IMR-90 (cell line): Measurements from ENCODE around the gene OR2T11.

ENCODE experiments used
- BHLHE40 ChIP-seq: fragments of 150-350 bp; IDR thresholded peaks from 2 replicates; pipeline ENCODE4 v1.6.1; 2016; ENCODE audit warnings: mild to moderate bottlenecking, low read depth, low read length
- CEBPB ChIP-seq: IDR thresholded peaks from 2 replicates; pipeline ENCODE4 v1.6.1; 2012; ENCODE audit warnings: low read depth, low read length, improper control_type of control experiment
- FOS ChIP-seq: fragments of 150-350 bp; IDR thresholded peaks from 2 replicates; pipeline ENCODE4 v1.6.1; 2016; ENCODE audit warnings: low read depth, low read length
- MAFK ChIP-seq: IDR thresholded peaks from 2 replicates; pipeline ENCODE4 v1.6.1; 2012; ENCODE audit warnings: low read depth, low read length, improper control_type of control experiment
- MAZ ChIP-seq: IDR thresholded peaks from 2 replicates; pipeline ENCODE4 v1.6.1; 2012; ENCODE audit warnings: low read depth, mild to moderate bottlenecking, low read length, improper control_type of control experiment, moderate library complexity, borderline replicate concordance
- MXI1 ChIP-seq: IDR thresholded peaks from 2 replicates; pipeline ENCODE4 v1.6.1; 2012; ENCODE audit warnings: low read depth, mild to moderate bottlenecking, low read length, moderate library complexity, borderline replicate concordance
- POLR2A ChIP-seq: IDR thresholded peaks from 2 replicates; pipeline ENCODE4 v1.6.1; 2012; ENCODE audit warnings: mild to moderate bottlenecking, low read depth, low read length
- RAD21 ChIP-seq: IDR thresholded peaks from 2 replicates; pipeline ENCODE4 v1.6.1; 2012; ENCODE audit warnings: low read length, improper control_type of control experiment
- RCOR1 ChIP-seq: IDR thresholded peaks from 2 replicates; pipeline ENCODE4 v1.6.1; 2012; ENCODE audit warnings: mild to moderate bottlenecking, low read length, improper control_type of control experiment; ENCODE audit not compliant: insufficient replicate concordance
- RFX5 ChIP-seq: IDR thresholded peaks from 2 replicates; pipeline ENCODE4 v1.8.0; 2012; ENCODE audit warnings: low read depth, mild to moderate bottlenecking, low read length, moderate library complexity
- SMC3 ChIP-seq: fragments of 150-350 bp; IDR thresholded peaks from 2 replicates; pipeline ENCODE4 v1.6.1; 2016; ENCODE audit warnings: low read depth, mild to moderate bottlenecking, antibody characterized with exemption, low read length, moderate library complexity
- TF ChIP-seq, protein P1 (sequence below): conservative IDR thresholded peaks from 2 replicates; pipeline ENCODE4 v1.5.1; 2012; ENCODE audit warnings: mild to moderate bottlenecking, low read depth, low read length, improper control_type of control experiment
- TF ChIP-seq, protein P2 (sequence below): fragments of 150-350 bp; IDR thresholded peaks from 2 replicates; pipeline ENCODE4 v1.6.1; 2017; ENCODE audit warnings: mild to moderate bottlenecking, antibody characterized with exemption, low read length, low read depth
- TF ChIP-seq, protein P3 (sequence below): fragments of 150-350 bp; IDR thresholded peaks from 2 replicates; pipeline ENCODE4 v1.6.1; 2016; ENCODE audit warnings: low read depth, mild to moderate bottlenecking, low read length, moderate library complexity, borderline replicate concordance

DNA sequence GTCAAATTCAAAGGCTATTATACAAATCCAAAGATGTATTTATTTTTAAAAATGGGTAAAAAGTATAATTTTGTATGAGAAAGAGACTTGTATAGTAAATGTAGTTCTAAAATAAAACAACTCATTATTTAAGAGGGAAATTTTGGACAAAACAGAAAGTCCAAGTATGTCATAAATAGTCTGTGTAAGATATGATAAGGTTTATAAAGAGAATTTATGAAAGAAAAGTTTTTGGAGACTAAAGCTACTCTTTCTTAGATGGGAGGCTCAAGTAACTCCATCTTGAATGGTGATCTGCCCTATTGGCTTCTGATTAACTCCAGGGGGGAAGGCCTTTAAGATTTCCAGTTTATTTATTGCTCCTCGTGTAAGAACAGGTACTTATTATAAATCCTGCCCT, 35.1 kb upstream of the OR2T11 start:
- TF ChIP-seq, protein P1, sequence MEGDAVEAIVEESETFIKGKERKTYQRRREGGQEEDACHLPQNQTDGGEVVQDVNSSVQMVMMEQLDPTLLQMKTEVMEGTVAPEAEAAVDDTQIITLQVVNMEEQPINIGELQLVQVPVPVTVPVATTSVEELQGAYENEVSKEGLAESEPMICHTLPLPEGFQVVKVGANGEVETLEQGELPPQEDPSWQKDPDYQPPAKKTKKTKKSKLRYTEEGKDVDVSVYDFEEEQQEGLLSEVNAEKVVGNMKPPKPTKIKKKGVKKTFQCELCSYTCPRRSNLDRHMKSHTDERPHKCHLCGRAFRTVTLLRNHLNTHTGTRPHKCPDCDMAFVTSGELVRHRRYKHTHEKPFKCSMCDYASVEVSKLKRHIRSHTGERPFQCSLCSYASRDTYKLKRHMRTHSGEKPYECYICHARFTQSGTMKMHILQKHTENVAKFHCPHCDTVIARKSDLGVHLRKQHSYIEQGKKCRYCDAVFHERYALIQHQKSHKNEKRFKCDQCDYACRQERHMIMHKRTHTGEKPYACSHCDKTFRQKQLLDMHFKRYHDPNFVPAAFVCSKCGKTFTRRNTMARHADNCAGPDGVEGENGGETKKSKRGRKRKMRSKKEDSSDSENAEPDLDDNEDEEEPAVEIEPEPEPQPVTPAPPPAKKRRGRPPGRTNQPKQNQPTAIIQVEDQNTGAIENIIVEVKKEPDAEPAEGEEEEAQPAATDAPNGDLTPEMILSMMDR: no peak
- TF ChIP-seq MXI1 (no peak), RAD21 (no peak), POLR2A (no peak), BHLHE40 (no peak), RFX5 (no peak), FOS (no peak), RCOR1 (no peak), SMC3 (no peak), MAZ (no peak), MAFK (no peak), CEBPB (no peak)
- TF ChIP-seq, protein P2, sequence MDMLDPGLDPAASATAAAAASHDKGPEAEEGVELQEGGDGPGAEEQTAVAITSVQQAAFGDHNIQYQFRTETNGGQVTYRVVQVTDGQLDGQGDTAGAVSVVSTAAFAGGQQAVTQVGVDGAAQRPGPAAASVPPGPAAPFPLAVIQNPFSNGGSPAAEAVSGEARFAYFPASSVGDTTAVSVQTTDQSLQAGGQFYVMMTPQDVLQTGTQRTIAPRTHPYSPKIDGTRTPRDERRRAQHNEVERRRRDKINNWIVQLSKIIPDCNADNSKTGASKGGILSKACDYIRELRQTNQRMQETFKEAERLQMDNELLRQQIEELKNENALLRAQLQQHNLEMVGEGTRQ: no peak
- TF ChIP-seq, protein P3, sequence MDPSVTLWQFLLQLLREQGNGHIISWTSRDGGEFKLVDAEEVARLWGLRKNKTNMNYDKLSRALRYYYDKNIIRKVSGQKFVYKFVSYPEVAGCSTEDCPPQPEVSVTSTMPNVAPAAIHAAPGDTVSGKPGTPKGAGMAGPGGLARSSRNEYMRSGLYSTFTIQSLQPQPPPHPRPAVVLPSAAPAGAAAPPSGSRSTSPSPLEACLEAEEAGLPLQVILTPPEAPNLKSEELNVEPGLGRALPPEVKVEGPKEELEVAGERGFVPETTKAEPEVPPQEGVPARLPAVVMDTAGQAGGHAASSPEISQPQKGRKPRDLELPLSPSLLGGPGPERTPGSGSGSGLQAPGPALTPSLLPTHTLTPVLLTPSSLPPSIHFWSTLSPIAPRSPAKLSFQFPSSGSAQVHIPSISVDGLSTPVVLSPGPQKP: no peak
